Keratinocyte (primary cell): ENCODE results near the gene WDR27. TPM values are rescaled to one million over a fixed set of nuclear protein-coding genes. Genes with fewer than 3 reads are reported as not detected.

Experiments
- DNase-seq: peaks from one replicate; pipeline ENCODE4 v3.0.0-alpha.2; 2011; ENCODE audit warnings: low read depth, missing footprints, low spot score
- FAIRE-seq: peaks from 2 replicates; lab custom pipeline; 2011; peaks lifted over from hg19 to GRCh38; lab: Jason Lieb, UNC
- H2AFZ ChIP-seq: 2 replicates; pipeline ENCODE4 v1.6.0; 2012; ENCODE audit warnings: low read length, control low read depth, inconsistent platforms; ENCODE audit not compliant: control insufficient read depth
- H3K27ac ChIP-seq: 2 replicates; pipeline ENCODE4 v1.5.1; 2011; ENCODE audit warnings: low read length; ENCODE audit not compliant: control insufficient read depth, insufficient read depth
- H3K27me3 ChIP-seq: 3 replicates; pipeline ENCODE4 v1.6.0; 2011; ENCODE audit warnings: low read length; ENCODE audit not compliant: control insufficient read depth, insufficient read depth; ENCODE audit errors: extremely low read depth
- H3K36me3 ChIP-seq, 2 experiments: 2 replicates in 1 of 2; 3 replicates in 1 of 2; pipeline ENCODE4 v1.5.1; 2011; ENCODE audit warnings: low read length in 2 of 2, mild to moderate bottlenecking in 1 of 2; ENCODE audit not compliant: control insufficient read depth in 2 of 2, insufficient read depth in 2 of 2; ENCODE audit errors: extremely low read depth in 1 of 2
- H3K4me1 ChIP-seq: 3 replicates; pipeline ENCODE4 v1.5.1; 2011; ENCODE audit warnings: low read length; ENCODE audit not compliant: control insufficient read depth, insufficient read depth; ENCODE audit errors: extremely low read depth
- H3K4me2 ChIP-seq: 3 replicates; pipeline ENCODE4 v1.6.0; 2011; ENCODE audit warnings: low read depth, low read length; ENCODE audit not compliant: control insufficient read depth, insufficient read depth; ENCODE audit errors: extremely low read depth
- H3K4me3 ChIP-seq, 3 experiments: fragments of 200-600 bp in 1 of 3; sonication (generic) in 1 of 3; 2 replicates in 2 of 3; 3 replicates in 1 of 3; pipeline ENCODE4 v1.5.1; 2011 to 2016; ENCODE audit warnings: low read length in 3 of 3, mild to moderate bottlenecking in 3 of 3, control low read depth in 2 of 3, inconsistent platforms in 1 of 3, low read depth in 1 of 3, mixed read lengths in 1 of 3, mixed run types in 1 of 3, moderate library complexity in 1 of 3; ENCODE audit not compliant: control insufficient read depth in 2 of 3, insufficient read depth in 2 of 3; ENCODE audit errors: extremely low read depth in 1 of 3
- H3K79me2 ChIP-seq: 2 replicates; pipeline ENCODE4 v1.6.0; 2012; ENCODE audit warnings: low read length; ENCODE audit not compliant: control insufficient read depth, insufficient read depth
- H3K9ac ChIP-seq: 3 replicates; pipeline ENCODE4 v1.6.0; 2011; ENCODE audit warnings: low read length; ENCODE audit not compliant: control insufficient read depth, insufficient read depth; ENCODE audit errors: extremely low read depth
- H3K9me1 ChIP-seq: 3 replicates; pipeline ENCODE4 v1.6.0; 2011; ENCODE audit warnings: low read length; ENCODE audit not compliant: control insufficient read depth, insufficient read depth; ENCODE audit errors: extremely low read depth
- H3K9me3 ChIP-seq: 2 replicates; pipeline ENCODE4 v1.5.1; 2012; ENCODE audit warnings: low read depth, low read length; ENCODE audit not compliant: control insufficient read depth
- H4K20me1 ChIP-seq: 3 replicates; pipeline ENCODE4 v1.6.0; 2011; ENCODE audit warnings: low read length; ENCODE audit not compliant: control insufficient read depth, insufficient read depth; ENCODE audit errors: extremely low read depth
- EZH2 ChIP-seq: IDR thresholded peaks from one replicate; pipeline ENCODE4 v1.6.1; 2012; ENCODE audit warnings: inconsistent platforms, mild to moderate bottlenecking, low read length, moderate library complexity
- dilution Hi-C: fragments of 300-500 bp; cut with MboI; formaldehyde crosslinking; loops from one replicate; pipeline ENCODE4 v1.7.0; 2020; ENCODE audit warnings: low sequenced_read_pairs; ENCODE audit not compliant: extremely low pct_ligation_motif_present
- polyA plus RNA-seq, 5 experiments: library from polyadenylated mRNA; depleted of rRNA in 3 of 5; stranded (reverse) in 3 of 5; stranded (forward) in 1 of 5; unstranded in 1 of 5; fragments of >200 nt; gene quantifications; 1 replicate in 1 of 5; 2 replicates in 3 of 5; 3 replicates in 1 of 5; pipeline versions ENCODE4 v1.2.1 to v1.2.3, GENCODE V29; 2011 to 2012; ENCODE audit warnings: missing spikeins in 2 of 5, low read depth in 1 of 5, low replicate concordance in 1 of 5
- TF ChIP-seq, protein P1 (sequence below), 3 experiments: IDR thresholded peaks in 1 of 3; conservative IDR thresholded peaks in 1 of 3; optimal IDR thresholded peaks in 1 of 3; 2 replicates in 2 of 3; 3 replicates in 1 of 3; pipeline versions ENCODE3 to v1.5.1; 2011; ENCODE audit warnings: low read length in 3 of 3, mild to moderate bottlenecking in 3 of 3, moderate library complexity in 2 of 3, control low read depth in 1 of 3, inconsistent platforms in 1 of 3; ENCODE audit not compliant: insufficient read depth in 2 of 3; ENCODE audit errors: extremely low read depth in 1 of 3

The WDR27 gene
- polyA plus RNA-seq, 1 donor (not counting 4 experiments of a cell fraction or from before 2014, with no cell fraction given): 17.8 TPM

DNA sequence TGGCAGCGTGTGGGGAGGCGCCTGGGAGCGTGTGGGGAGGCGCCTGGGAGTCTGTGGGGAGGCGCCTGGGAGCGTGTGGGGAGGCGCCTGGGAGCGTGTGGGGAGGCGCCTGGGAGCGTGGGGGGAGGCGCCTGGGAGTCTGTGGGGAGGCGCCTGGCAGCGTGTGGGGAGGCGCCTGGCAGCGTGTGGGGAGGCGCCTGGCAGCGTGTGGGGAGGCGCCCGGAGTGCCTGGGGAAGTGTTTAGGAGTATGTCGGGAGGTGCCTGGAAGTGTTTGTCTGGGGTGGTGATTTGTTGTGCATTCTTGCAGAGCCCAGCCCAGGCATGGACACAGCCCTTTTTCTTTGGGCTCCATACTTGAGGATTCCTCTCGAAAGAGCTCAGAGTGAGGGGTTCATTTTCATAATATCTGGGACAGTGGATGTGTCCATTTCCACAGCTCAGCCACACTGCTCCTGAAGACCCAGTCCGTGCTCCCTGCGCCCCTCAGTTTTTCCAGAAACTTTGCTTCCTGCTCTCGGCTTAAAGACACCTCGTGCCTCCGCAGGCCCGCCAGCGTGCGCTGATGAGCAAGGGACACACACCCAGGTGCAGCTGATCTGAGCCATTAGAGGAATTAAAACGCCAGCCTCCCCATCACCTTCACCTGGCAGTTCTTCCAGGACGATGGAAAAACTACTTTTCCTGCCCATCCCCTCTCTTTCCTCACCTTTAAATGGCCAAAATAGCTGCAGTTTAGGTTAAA, 276.0 kb downstream of the WDR27 start:
- Histone ChIP-seq H3K4me2 (no peak overlapping the region), H3K79me2 (no peaks in the 10 kb centered on the region), H3K9me1 (no peaks in the 10 kb centered on the region), H3K9ac (no peak overlapping the region), H3K36me3 (no peaks in the 10 kb centered on the region), H3K27me3 (no peaks in the 10 kb centered on the region), H3K4me3 (no peak overlapping the region), H3K4me1 (no peaks in the 10 kb centered on the region), H3K27ac (no peak overlapping the region), H3K9me3 (no peaks in the 10 kb centered on the region), H4K20me1 (no peaks in the 10 kb centered on the region), H2AFZ (no peak overlapping the region)
- DNase-seq (no peak), FAIRE-seq (no peak)
- dilution Hi-C loops: no loop called here
- TF ChIP-seq EZH2: no peak
- TF ChIP-seq, protein P1, sequence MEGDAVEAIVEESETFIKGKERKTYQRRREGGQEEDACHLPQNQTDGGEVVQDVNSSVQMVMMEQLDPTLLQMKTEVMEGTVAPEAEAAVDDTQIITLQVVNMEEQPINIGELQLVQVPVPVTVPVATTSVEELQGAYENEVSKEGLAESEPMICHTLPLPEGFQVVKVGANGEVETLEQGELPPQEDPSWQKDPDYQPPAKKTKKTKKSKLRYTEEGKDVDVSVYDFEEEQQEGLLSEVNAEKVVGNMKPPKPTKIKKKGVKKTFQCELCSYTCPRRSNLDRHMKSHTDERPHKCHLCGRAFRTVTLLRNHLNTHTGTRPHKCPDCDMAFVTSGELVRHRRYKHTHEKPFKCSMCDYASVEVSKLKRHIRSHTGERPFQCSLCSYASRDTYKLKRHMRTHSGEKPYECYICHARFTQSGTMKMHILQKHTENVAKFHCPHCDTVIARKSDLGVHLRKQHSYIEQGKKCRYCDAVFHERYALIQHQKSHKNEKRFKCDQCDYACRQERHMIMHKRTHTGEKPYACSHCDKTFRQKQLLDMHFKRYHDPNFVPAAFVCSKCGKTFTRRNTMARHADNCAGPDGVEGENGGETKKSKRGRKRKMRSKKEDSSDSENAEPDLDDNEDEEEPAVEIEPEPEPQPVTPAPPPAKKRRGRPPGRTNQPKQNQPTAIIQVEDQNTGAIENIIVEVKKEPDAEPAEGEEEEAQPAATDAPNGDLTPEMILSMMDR (optimal IDR thresholded peaks at IDR 0.05 in 1 of 3, IDR thresholded peaks at IDR 0.05 in 1 of 3, conservative IDR thresholded peaks at IDR 0.05 in 1 of 3; ENCODE audit: extremely low read depth in 1 of 3, insufficient read depth in 2 of 3, low read length in 3 of 3): no peak

DNA sequence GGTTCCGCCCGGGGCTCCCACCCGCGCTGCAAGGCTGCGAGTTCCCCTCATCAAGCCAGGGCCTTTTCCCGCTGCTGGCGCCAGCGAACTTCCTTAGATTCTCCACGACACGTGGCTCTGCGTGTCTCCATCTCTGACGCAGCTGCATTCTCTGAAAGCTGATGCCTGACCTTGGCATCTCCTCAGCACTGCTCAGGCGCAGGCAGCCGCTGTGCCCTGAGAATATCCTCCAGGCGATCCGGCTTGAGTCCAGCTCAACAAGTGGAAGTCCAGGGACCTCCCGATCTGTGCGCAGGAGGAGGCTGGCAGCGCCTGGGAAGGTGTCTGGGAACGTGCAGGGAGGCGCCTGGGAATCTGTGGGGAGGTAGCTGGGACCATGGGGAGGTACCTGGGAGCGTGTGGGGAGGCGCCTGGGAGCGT, 277.0 kb downstream of the WDR27 start:
- Histone ChIP-seq H3K9ac (no peak overlapping the region), H3K4me1 (no peaks in the 10 kb centered on the region), H3K79me2 (no peaks in the 10 kb centered on the region), H3K27ac (no peak overlapping the region), H3K27me3 (no peaks in the 10 kb centered on the region), H3K4me3 (no peak overlapping the region), H3K9me3 (no peaks in the 10 kb centered on the region), H2AFZ (no peak overlapping the region), H4K20me1 (no peaks in the 10 kb centered on the region), H3K9me1 (no peaks in the 10 kb centered on the region), H3K4me2 (no peak overlapping the region), H3K36me3 (no peaks in the 10 kb centered on the region)
- TF ChIP-seq, protein P1 (optimal IDR thresholded peaks at IDR 0.05 in 1 of 3, IDR thresholded peaks at IDR 0.05 in 1 of 3, conservative IDR thresholded peaks at IDR 0.05 in 1 of 3; ENCODE audit: extremely low read depth in 1 of 3, insufficient read depth in 2 of 3, low read length in 3 of 3): no peak
- no peak for TF ChIP-seq EZH2
- DNase-seq (no peak), FAIRE-seq (no peak)
- dilution Hi-C loops: no loop called here
